Type B pancreatic cell (in vitro differentiated cells): ENCODE measurements around the gene TMEM207. TPM values are rescaled to one million over a fixed set of nuclear protein-coding genes. Genes with fewer than 3 reads are reported as not detected.

ENCODE experiments used
- DNase-seq: peaks from one replicate; pipeline ENCODE4 v3.0.0; 2021; ENCODE audit warnings: mixed read lengths; ENCODE audit not compliant: unreplicated experiment; ENCODE audit errors: extremely low spot score
- H3K27ac Mint-ChIP-seq: 2 replicates; pipeline ENCODE4 v1.8.0; 2021; ENCODE audit warnings: mild to moderate bottlenecking, mixed read lengths
- H3K27me3 Mint-ChIP-seq: 2 replicates; pipeline ENCODE4 v1.8.0; 2021; ENCODE audit warnings: mixed read lengths
- H3K36me3 Mint-ChIP-seq: 2 replicates; pipeline ENCODE4 v1.8.0; 2021; ENCODE audit warnings: mixed read lengths
- H3K4me1 Mint-ChIP-seq: one replicate; pipeline ENCODE4 v1.8.0; 2021; ENCODE audit warnings: mixed read lengths; ENCODE audit not compliant: unreplicated experiment
- H3K4me3 Mint-ChIP-seq: 2 replicates; pipeline ENCODE4 v1.8.0; 2021; ENCODE audit warnings: mild to moderate bottlenecking, mixed read lengths
- H3K9me3 Mint-ChIP-seq: 2 replicates; pipeline ENCODE4 v1.8.0; 2021; ENCODE audit warnings: mixed read lengths
- total RNA-seq: library from RNA; stranded (reverse); gene quantifications from 2 replicates; pipeline ENCODE4 v1.2.1, GENCODE V29; 2021; ENCODE audit warnings: low replicate concordance
- TF ChIP-seq, protein P1 (sequence below): fragments of 200-600 bp; sonication (generic); conservative IDR thresholded peaks from 2 replicates; pipeline ENCODE4 v1.5.0; 2021; ENCODE audit warnings: antibody characterized with exemption, mild to moderate bottlenecking

TMEM207 gene
- total RNA-seq, 1 donor from 2014 or later: not detected

DNA sequence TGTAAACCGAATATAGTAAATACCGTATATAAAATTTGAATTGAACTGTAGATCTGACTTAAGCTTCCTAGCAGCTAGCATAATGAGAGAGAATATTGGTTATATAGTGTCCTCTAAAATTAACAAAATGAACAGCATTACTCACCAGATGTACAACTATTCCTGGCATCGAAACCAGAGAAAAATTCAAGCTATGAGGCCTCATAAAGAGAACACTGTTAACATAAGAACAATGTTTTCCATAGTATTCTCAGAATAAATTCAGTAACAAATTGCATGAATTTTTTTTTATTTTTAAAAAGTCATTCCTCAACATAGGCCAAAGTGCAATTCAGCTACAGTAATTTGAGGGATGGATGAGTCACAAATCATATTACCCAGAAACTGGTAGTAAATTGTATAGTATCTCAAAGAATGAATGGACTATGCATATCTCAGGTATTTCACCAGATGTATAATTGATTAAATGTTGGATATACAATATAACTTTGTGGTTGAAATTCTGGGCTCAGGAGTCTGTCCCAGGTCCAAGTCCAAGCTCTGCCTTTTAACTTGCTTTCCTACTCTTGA, 5.0 kb downstream of the TMEM207 start:
- no peaks in the 10 kb centered on the region for H3K36me3 Mint-ChIP-seq
- no peak for DNase-seq
- no peak overlapping the region for H3K27ac Mint-ChIP-seq
- H3K27me3 Mint-ChIP-seq: peaks cover 3% of the 10 kb centered on the region
- no peak overlapping the region for H3K4me3 Mint-ChIP-seq
- H3K9me3 Mint-ChIP-seq: no peaks in the 10 kb centered on the region
- peaks cover 11% of the 10 kb centered on the region for H3K4me1 Mint-ChIP-seq
- TF ChIP-seq, protein P1, sequence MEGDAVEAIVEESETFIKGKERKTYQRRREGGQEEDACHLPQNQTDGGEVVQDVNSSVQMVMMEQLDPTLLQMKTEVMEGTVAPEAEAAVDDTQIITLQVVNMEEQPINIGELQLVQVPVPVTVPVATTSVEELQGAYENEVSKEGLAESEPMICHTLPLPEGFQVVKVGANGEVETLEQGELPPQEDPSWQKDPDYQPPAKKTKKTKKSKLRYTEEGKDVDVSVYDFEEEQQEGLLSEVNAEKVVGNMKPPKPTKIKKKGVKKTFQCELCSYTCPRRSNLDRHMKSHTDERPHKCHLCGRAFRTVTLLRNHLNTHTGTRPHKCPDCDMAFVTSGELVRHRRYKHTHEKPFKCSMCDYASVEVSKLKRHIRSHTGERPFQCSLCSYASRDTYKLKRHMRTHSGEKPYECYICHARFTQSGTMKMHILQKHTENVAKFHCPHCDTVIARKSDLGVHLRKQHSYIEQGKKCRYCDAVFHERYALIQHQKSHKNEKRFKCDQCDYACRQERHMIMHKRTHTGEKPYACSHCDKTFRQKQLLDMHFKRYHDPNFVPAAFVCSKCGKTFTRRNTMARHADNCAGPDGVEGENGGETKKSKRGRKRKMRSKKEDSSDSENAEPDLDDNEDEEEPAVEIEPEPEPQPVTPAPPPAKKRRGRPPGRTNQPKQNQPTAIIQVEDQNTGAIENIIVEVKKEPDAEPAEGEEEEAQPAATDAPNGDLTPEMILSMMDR: no peak

DNA sequence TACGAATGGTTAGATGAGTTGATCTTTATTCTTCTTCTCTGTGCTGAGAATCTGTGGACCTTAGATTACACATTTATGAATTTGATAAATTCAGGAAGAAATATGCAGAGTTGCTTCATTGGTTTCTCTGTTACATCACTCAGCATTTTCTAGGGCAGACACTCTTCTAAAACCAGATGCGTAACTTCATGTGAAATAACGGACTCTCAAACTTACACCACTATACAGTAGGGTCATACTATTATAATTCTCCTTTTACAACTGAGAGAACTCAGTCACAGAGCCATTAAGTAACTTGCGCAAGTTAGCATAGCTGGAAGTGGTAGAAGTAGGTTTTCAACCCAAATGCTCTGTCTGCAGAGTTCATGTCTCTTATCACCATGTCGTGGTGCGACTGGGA, 5.7 kb downstream of the TMEM207 start:
- peaks cover 11% of the 10 kb centered on the region for H3K4me1 Mint-ChIP-seq
- peaks cover 3% of the 10 kb centered on the region for H3K27me3 Mint-ChIP-seq
- no peaks in the 10 kb centered on the region for H3K9me3 Mint-ChIP-seq
- no peak overlapping the region for H3K4me3 Mint-ChIP-seq
- no peaks in the 10 kb centered on the region for H3K36me3 Mint-ChIP-seq
- H3K27ac Mint-ChIP-seq: no peak overlapping the region
- DNase-seq: no peak
- TF ChIP-seq, protein P1: no peak

DNA sequence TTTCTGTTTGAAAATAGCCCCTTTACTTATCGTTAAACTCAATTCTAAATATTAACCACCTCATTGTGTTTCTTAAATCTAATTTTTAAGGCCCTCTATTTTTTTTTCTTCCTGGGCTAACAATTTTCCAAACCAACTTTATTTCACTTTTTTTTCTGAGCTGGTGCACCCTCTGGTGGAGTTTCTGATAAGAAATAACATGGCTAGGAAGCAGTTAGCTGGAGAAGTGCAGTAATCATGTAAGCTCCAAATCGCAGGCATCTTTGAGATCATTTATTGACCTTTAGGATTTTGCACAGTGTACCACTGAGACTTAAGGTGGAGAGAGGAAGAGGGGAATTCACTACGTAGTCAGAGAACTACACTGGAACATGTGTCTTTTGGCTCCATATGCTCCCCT, 6.4 kb downstream of the TMEM207 start:
- Mint-ChIP-seq H3K27ac (no peak overlapping the region), H3K9me3 (no peaks in the 10 kb centered on the region), H3K27me3 (peaks cover 3% of the 10 kb centered on the region), H3K4me1 (peaks cover 11% of the 10 kb centered on the region), H3K4me3 (no peak overlapping the region), H3K36me3 (no peaks in the 10 kb centered on the region)
- DNase-seq: no peak
- TF ChIP-seq, protein P1: peak; percentile 58

DNA sequence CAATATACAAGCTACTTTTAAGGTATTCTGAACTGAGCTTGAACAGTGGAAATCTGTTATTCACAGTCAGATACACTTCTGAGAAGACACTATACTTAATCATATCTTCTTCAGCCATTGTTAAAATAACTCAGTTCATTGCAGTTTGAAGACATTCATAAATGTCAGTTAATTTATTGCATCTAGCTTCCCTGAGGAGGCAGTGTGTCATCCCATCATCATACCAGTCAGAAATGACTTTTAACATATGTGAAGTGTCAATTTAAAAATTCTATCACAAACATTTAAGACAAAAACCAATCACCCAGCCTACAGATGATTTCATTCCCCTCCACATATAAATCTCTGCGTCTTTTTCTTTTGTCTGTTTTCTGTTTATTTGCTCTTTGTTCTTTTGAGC, 7.5 kb downstream of the TMEM207 start:
- no peaks in the 10 kb centered on the region for H3K36me3 Mint-ChIP-seq
- peaks cover 3% of the 10 kb centered on the region for H3K27me3 Mint-ChIP-seq
- DNase-seq: no peak
- peaks cover 11% of the 10 kb centered on the region for H3K4me1 Mint-ChIP-seq
- TF ChIP-seq, protein P1: no peak
- H3K9me3 Mint-ChIP-seq: no peaks in the 10 kb centered on the region
- no peak overlapping the region for H3K27ac Mint-ChIP-seq
- H3K4me3 Mint-ChIP-seq: no peak overlapping the region

DNA sequence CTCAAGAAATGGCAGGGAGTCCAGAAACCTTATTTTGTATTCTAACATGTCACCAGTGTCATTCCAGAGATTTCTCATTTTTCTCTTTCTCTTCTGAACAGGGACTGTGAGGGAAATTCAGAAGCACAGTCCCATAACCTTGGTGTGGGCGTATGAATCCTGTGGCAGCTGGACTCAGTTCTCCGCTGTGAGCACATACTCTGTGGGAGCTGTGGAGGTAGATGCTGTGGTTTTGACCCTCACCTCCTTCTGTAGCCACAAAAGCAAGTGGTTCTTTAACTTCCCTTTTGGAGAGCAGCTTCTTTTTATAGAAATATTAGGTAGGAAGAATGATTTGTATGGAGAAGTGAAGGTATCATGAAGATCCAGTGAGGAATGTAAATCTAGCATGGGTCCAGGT, 13.4 kb downstream of the TMEM207 start:
- TF ChIP-seq, protein P1: no peak
- Mint-ChIP-seq H3K4me3 (no peak overlapping the region), H3K27me3 (peaks cover 3% of the 10 kb centered on the region), H3K27ac (no peak overlapping the region), H3K4me1 (no peaks in the 10 kb centered on the region), H3K36me3 (no peaks in the 10 kb centered on the region), H3K9me3 (peaks cover 18% of the 10 kb centered on the region)
- no peak for DNase-seq

DNA sequence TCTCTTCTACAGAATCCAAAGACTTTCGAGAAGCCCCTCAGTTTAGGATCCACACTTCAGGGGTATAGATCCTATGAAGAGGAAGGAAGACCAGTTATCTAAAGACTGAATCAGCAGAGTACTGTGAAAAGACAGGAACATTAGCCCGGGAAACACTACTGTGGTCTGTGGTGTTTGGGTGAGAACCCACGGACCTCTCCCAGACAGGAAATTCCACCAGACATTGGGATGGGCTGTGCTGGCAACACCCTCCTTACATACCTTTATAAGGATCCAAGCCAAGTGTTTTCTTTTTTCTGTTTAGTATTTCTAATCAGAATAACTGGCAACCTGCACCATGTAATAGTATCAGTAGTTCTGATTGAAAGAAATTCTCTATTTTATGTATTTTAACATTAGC, 14.1 kb downstream of the TMEM207 start:
- Mint-ChIP-seq H3K4me1 (no peaks in the 10 kb centered on the region), H3K27ac (peak overlapping the region; percentile 59), H3K36me3 (no peaks in the 10 kb centered on the region), H3K27me3 (peaks cover 3% of the 10 kb centered on the region), H3K4me3 (no peak overlapping the region), H3K9me3 (peaks cover 18% of the 10 kb centered on the region)
- DNase-seq: no peak
- TF ChIP-seq, protein P1: no peak
